Neutrophil (primary cell): ENCODE results near the gene SMIM28.

Source experiments
- H3K27ac ChIP-seq: fragments of 200-600 bp; sonication (generic); 2 replicates; pipeline ENCODE4 v1.5.1; 2016; ENCODE audit warnings: mild to moderate bottlenecking, moderate library complexity
- H3K27me3 ChIP-seq: fragments of 200-600 bp; sonication (generic); 2 replicates; pipeline ENCODE4 v1.6.0; 2016; ENCODE audit warnings: mild to moderate bottlenecking
- H3K36me3 ChIP-seq: fragments of 200-600 bp; sonication (generic); 2 replicates; pipeline ENCODE4 v1.5.1; 2017
- H3K4me1 ChIP-seq, 2 experiments: fragments of 200-600 bp in 1 of 2; sonication (generic) in 1 of 2; 1 replicate in 1 of 2; 2 replicates in 1 of 2; pipeline versions ENCODE4 v1.5.1 to v1.6.1; 2013 to 2016; ENCODE audit warnings: low read depth in 1 of 2, low read length in 1 of 2, mild to moderate bottlenecking in 1 of 2, moderate library complexity in 1 of 2; ENCODE audit not compliant: control insufficient read depth in 1 of 2, insufficient read depth in 1 of 2
- H3K4me3 ChIP-seq, 2 experiments: fragments of 200-600 bp in 1 of 2; sonication (generic) in 1 of 2; 1 replicate in 1 of 2; 2 replicates in 1 of 2; pipeline ENCODE4 v1.5.1; 2013 to 2016; ENCODE audit warnings: low read depth in 1 of 2, low read length in 1 of 2, mild to moderate bottlenecking in 1 of 2, moderate library complexity in 1 of 2
- H3K9me3 ChIP-seq: fragments of 200-600 bp; sonication (generic); 2 replicates; pipeline ENCODE4 v1.5.1; 2016
- CTCF ChIP-seq: fragments of 200-600 bp; sonication (generic); IDR thresholded peaks from 2 replicates; pipeline ENCODE4 v1.5.1; 2016; ENCODE audit warnings: antibody characterized with exemption

Gene SMIM28

GRCh38 chr6:138334963-138335362 is 42.7 kb upstream of the SMIM28 start:
- Histone ChIP-seq H3K4me1 (no peaks in the 10 kb centered on the region), H3K27me3 (no peaks in the 10 kb centered on the region)

GRCh38 chr6:138336221-138336620 is 41.5 kb upstream of the SMIM28 start:
- Histone ChIP-seq H3K36me3 (no peaks in the 10 kb centered on the region), H3K9me3 (no peaks in the 10 kb centered on the region), H3K4me1 (no peaks in the 10 kb centered on the region), H3K27ac (no peak overlapping the region), H3K27me3 (no peaks in the 10 kb centered on the region), H3K4me3 (no peak overlapping the region)
- TF ChIP-seq CTCF: no peak

More at GRCh38 chr6:138334963-138335362, 42.7 kb upstream of the SMIM28 start:
- TF ChIP-seq CTCF: no peak
- H3K36me3 ChIP-seq: no peaks in the 10 kb centered on the region
- H3K9me3 ChIP-seq: no peaks in the 10 kb centered on the region
- no peak overlapping the region for H3K4me3 ChIP-seq
- H3K27ac ChIP-seq: no peak overlapping the region

GRCh38 chr6:138337076-138337475 is 40.6 kb upstream of the SMIM28 start:
- no peaks in the 10 kb centered on the region for H3K4me1 ChIP-seq
- H3K36me3 ChIP-seq: no peaks in the 10 kb centered on the region
- H3K27me3 ChIP-seq: no peaks in the 10 kb centered on the region
- no peak overlapping the region for H3K4me3 ChIP-seq
- H3K27ac ChIP-seq: no peak overlapping the region
- TF ChIP-seq CTCF: no peak
- no peaks in the 10 kb centered on the region for H3K9me3 ChIP-seq

GRCh38 chr6:138339024-138339423 is 38.7 kb upstream of the SMIM28 start:
- Histone ChIP-seq H3K4me1 (no peaks in the 10 kb centered on the region), H3K27ac (no peak overlapping the region), H3K4me3 (no peak overlapping the region), H3K27me3 (no peaks in the 10 kb centered on the region), H3K36me3 (no peaks in the 10 kb centered on the region), H3K9me3 (no peaks in the 10 kb centered on the region)
- no peak for TF ChIP-seq CTCF

GRCh38 chr6:138341176-138341575 is 36.5 kb upstream of the SMIM28 start:
- Histone ChIP-seq H3K4me3 (no peak overlapping the region), H3K4me1 (no peaks in the 10 kb centered on the region), H3K36me3 (no peaks in the 10 kb centered on the region), H3K27me3 (no peaks in the 10 kb centered on the region), H3K9me3 (no peaks in the 10 kb centered on the region), H3K27ac (no peak overlapping the region)
- no peak for TF ChIP-seq CTCF

- Histone ChIP-seq H3K9me3 (no peaks in the 10 kb centered on the region), H3K36me3 (no peaks in the 10 kb centered on the region), H3K27me3 (no peaks in the 10 kb centered on the region), H3K4me1 (no peaks in the 10 kb centered on the region), H3K27ac (no peak overlapping the region), H3K4me3 (no peak overlapping the region)
- no peak for TF ChIP-seq CTCF
These were observed 34.6 kb upstream of the SMIM28 start for GRCh38 chr6:138343112-138343511.
